GM21576 (cell line): ENCODE results near the gene ZNF821.
"Not testable (repeated sequence)": the region's sequence is repeated elsewhere in the genome, so short reads cannot be mapped to it uniquely, and the experiment has no call there.

ENCODE experiments used
- ATAC-seq: cut with Tn5 transposase; IDR thresholded peaks from one replicate; pipeline ENCODE4 v1.9.1; 2021; ENCODE audit warnings: mild to moderate bottlenecking, moderate library complexity; ENCODE audit not compliant: unreplicated experiment

The ZNF821 gene

DNA sequence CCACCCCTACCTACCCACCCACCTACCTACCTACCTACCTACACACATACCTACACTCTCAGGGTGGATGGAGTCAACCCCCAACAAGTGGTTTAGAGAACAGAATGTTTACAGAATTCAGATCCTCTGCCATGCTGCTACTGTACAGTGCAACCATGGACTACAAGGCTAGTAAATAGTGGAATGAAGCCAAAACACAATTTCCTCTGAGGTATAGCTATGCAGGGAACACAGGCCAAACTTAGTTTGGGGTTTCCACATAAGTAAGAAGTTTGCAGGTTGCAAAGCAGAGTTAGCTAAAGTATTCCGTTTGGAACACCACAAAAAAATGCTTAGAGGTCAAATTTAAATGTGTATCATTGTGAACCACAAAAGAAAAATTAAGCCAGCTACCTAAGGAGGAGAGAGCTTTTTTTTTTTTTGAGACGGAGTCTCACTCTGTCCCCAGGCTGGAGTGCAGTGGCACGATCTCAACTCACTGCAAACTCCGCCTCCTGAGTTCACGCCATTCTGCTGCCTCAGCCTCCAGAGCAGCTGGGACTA is 72.7 kb downstream of the ZNF821 start:
- ATAC-seq, result no peak

DNA sequence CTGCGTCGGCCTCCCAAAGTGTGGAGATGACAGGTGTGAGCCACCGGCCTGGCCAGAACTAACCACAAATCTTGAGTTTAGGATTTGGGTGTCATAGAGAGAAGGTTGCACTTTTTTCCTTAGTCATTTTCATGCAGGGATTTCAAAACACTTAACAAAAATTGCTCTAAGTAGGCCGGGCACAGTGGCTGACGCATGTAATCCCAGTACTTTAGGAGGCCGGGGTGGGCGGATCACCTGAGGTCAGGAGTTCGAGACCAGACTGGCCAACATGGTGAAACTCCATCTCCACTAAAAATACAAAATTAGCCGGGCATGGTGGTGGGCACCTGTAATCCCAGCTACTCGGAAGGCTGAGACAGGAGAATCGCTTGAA is 73.8 kb downstream of the ZNF821 start:
- ATAC-seq, result not testable (repeated sequence)
